HepG2 (cell line): ENCODE data around the gene TP73. TPM values are rescaled to one million over a fixed set of nuclear protein-coding genes. Genes with fewer than 3 reads are reported as not detected.

ENCODE experiments used
- ARHGAP35 ChIP-seq: sonication (generic); formaldehyde crosslinking; IDR thresholded peaks from 2 replicates; pipeline ENCODE4 v1.9.0; 2022; ENCODE audit warnings: mild to moderate bottlenecking, inconsistent platforms, moderate library complexity, missing genetic modification reagents, borderline replicate concordance
- DNMT1 ChIP-seq: sonication (generic); formaldehyde crosslinking; IDR thresholded peaks from 2 replicates; pipeline ENCODE4 v1.5.1; 2020; ENCODE audit warnings: mild to moderate bottlenecking, missing genetic modification reagents
- ELF3 ChIP-seq: IDR thresholded peaks from 2 replicates; pipeline ENCODE4 v1.6.1; 2016; ENCODE audit warnings: missing genetic modification reagents, missing compliant biosample characterization
- JUN ChIP-seq: sonication (generic); formaldehyde crosslinking; IDR thresholded peaks from 2 replicates; pipeline ENCODE4 v1.4.0; 2020; ENCODE audit warnings: mild to moderate bottlenecking, missing genetic modification reagents
- SALL1 ChIP-seq: sonication (generic); formaldehyde crosslinking; IDR thresholded peaks from 2 replicates; pipeline ENCODE4 v1.8.0; 2022; ENCODE audit warnings: mild to moderate bottlenecking, missing genetic modification reagents
- SAP130 ChIP-seq: IDR thresholded peaks from 2 replicates; pipeline ENCODE4 v1.6.1; 2016; ENCODE audit warnings: low read depth
- SP5 ChIP-seq: IDR thresholded peaks from 2 replicates; pipeline ENCODE4 v1.6.1; 2016; ENCODE audit warnings: low read depth, borderline replicate concordance
- ZFP36L2 ChIP-seq: sonication (generic); formaldehyde crosslinking; IDR thresholded peaks from 2 replicates; pipeline ENCODE4 v1.4.0; 2020; ENCODE audit warnings: missing genetic modification reagents
- ZFYVE20 ChIP-seq: sonication (generic); formaldehyde crosslinking; IDR thresholded peaks from 2 replicates; pipeline ENCODE4 v1.8.0; 2023; ENCODE audit warnings: low read depth, mild to moderate bottlenecking, moderate library complexity, missing genetic modification reagents, borderline replicate concordance
- ZNF101 ChIP-seq: sonication (generic); formaldehyde crosslinking; IDR thresholded peaks from 2 replicates; pipeline ENCODE4 v1.4.0; 2020; ENCODE audit warnings: mild to moderate bottlenecking, low read depth, missing genetic modification reagents, borderline replicate concordance
- ZNF256 ChIP-seq: sonication (generic); formaldehyde crosslinking; conservative IDR thresholded peaks from 2 replicates; pipeline ENCODE4 v1.4.0; 2020; ENCODE audit warnings: missing genetic modification reagents
- ZNF260 ChIP-seq: sonication (generic); formaldehyde crosslinking; IDR thresholded peaks from 2 replicates; pipeline ENCODE4 v1.4.0; 2020; ENCODE audit warnings: missing genetic modification reagents, low read depth, mild to moderate bottlenecking, borderline replicate concordance
- ZNF543 ChIP-seq: sonication (generic); formaldehyde crosslinking; IDR thresholded peaks from 2 replicates; pipeline ENCODE4 v1.4.0; 2020; ENCODE audit warnings: mild to moderate bottlenecking, missing genetic modification reagents
- ZNF839 ChIP-seq: sonication (generic); formaldehyde crosslinking; IDR thresholded peaks from 2 replicates; pipeline ENCODE4 v1.4.0; 2020; ENCODE audit warnings: missing genetic modification reagents, mild to moderate bottlenecking, borderline replicate concordance
- ZSCAN21 ChIP-seq: sonication (generic); formaldehyde crosslinking; IDR thresholded peaks from 2 replicates; pipeline ENCODE4 v1.8.0; 2022; ENCODE audit warnings: mild to moderate bottlenecking, missing genetic modification reagents, moderate library complexity, borderline replicate concordance
- polyA plus RNA-seq, 8 experiments: library from polyadenylated mRNA; depleted of rRNA in 3 of 8; stranded (reverse) in 7 of 8; unstranded in 1 of 8; fragments of >200 nt; fragmentation: Illumina TruSeq in 4 of 8; extraction: Trizol in 4 of 8; gene quantifications; 2 replicates each; pipeline versions ENCODE4 v1.2.1 to v1.2.3, GENCODE V29; 2011 to 2016; ENCODE audit warnings: low read depth in 4 of 8, missing spikeins in 1 of 8, mixed read lengths in 1 of 8; ENCODE audit not compliant: insufficient read depth in 1 of 8
- total RNA-seq, 5 experiments: library from RNA; depleted of rRNA; stranded (reverse); fragments of >200 nt; fragmentation: Illumina TruSeq; extraction: Trizol; gene quantifications; 2 replicates each; pipeline ENCODE4 v1.2.3, GENCODE V29; 2016; ENCODE audit warnings: low read depth in 1 of 5
- TF ChIP-seq, protein P1 (sequence below): IDR thresholded peaks from 2 replicates; pipeline ENCODE4 v1.6.1; 2016; ENCODE audit warnings: low read depth, control low read depth
- TF ChIP-seq, protein P2 (sequence below): sonication (generic); formaldehyde crosslinking; IDR thresholded peaks from 2 replicates; pipeline ENCODE4 v1.8.1; 2023; ENCODE audit warnings: missing genetic modification reagents, mild to moderate bottlenecking, borderline replicate concordance
- TF ChIP-seq, protein P3 (sequence below): sonication (generic); formaldehyde crosslinking; IDR thresholded peaks from 2 replicates; pipeline ENCODE4 v1.4.0; 2020; ENCODE audit warnings: mild to moderate bottlenecking, missing genetic modification reagents
- TF ChIP-seq, protein P4 (sequence below): sonication (generic); formaldehyde crosslinking; IDR thresholded peaks from 2 replicates; pipeline ENCODE4 v1.4.0; 2020; ENCODE audit warnings: mild to moderate bottlenecking, missing genetic modification reagents

TP73 gene
- total and polyA plus RNA-seq, 2 of the 13 experiments (the other 11 are each of a cell fraction or from before 2014, with no cell fraction given), result 0.49 to 1.1 TPM

DNA sequence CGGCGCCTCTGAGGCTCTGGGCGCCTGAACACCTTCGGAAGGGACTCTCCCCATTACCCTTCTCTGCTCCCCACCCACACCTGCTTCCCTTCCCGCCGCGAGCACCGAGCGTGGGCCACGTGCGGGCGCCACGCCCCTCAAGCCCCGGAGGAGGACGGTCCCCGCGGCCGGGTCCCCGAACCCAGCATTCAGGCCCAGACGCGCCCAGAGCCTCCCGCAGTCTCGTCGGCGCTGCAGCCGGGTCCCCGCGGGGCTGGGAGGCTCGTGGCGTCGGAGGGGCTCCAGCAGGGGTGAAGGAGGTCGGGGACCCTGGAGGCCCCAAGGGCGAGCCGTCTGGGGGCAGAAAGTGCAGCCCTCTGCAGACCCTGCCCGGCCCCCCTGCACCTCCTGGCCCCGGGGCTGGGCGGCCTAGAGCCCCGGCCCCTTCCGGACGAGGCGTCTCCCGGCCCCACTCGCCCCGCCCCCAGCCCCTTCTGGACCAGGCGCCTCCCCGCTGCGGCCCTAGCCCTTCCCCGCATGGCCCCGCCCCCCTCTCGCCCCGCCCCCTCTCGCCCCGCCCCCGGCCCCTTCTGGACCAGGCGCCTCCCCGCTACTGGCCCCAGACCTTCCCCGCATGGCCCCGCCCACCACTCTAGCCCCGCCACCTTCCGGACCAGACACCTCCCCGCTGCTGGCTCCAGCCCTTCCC is 119.9 kb downstream of the TP73 start (continued):
- TF ChIP-seq SAP130 (CRISPR knock-in tag) (peak; percentile 82), ELF3 (no peak), ZNF260 (CRISPR knock-in tag) (0 out of 2 replicates have a peak, but pooled peaks have one; percentile 49), ZNF101 (CRISPR knock-in tag) (no peak), ZNF543 (CRISPR knock-in tag) (0 out of 2 replicates have a peak, but pooled peaks have one; percentile 28), ZSCAN21 (CRISPR knock-in tag) (peak; percentile 59; the same call in 1 of the 2 replicates), SALL1 (peak; percentile 26), DNMT1 (CRISPR knock-in tag) (no peak), ZNF256 (CRISPR knock-in tag) (no peak), ZFP36L2 (CRISPR knock-in tag) (no peak), SP5 (CRISPR knock-in tag) (peak; percentile 46; the same call in 1 of the 2 replicates), JUN (CRISPR knock-in tag) (no peak), ZNF839 (CRISPR knock-in tag) (no peak), ARHGAP35 (peak; percentile 38; the same call in 1 of the 2 replicates), ZFYVE20 (CRISPR knock-in tag) (no peak)
- TF ChIP-seq, protein P1, sequence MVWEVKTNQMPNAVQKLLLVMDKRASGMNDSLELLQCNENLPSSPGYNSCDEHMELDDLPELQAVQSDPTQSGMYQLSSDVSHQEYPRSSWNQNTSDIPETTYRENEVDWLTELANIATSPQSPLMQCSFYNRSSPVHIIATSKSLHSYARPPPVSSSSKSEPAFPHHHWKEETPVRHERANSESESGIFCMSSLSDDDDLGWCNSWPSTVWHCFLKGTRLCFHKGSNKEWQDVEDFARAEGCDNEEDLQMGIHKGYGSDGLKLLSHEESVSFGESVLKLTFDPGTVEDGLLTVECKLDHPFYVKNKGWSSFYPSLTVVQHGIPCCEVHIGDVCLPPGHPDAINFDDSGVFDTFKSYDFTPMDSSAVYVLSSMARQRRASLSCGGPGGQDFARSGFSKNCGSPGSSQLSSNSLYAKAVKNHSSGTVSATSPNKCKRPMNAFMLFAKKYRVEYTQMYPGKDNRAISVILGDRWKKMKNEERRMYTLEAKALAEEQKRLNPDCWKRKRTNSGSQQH, result no peak
- TF ChIP-seq, protein P2, sequence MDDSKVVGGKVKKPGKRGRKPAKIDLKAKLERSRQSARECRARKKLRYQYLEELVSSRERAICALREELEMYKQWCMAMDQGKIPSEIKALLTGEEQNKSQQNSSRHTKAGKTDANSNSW (CRISPR knock-in tag), result no peak
- TF ChIP-seq, protein P3, sequence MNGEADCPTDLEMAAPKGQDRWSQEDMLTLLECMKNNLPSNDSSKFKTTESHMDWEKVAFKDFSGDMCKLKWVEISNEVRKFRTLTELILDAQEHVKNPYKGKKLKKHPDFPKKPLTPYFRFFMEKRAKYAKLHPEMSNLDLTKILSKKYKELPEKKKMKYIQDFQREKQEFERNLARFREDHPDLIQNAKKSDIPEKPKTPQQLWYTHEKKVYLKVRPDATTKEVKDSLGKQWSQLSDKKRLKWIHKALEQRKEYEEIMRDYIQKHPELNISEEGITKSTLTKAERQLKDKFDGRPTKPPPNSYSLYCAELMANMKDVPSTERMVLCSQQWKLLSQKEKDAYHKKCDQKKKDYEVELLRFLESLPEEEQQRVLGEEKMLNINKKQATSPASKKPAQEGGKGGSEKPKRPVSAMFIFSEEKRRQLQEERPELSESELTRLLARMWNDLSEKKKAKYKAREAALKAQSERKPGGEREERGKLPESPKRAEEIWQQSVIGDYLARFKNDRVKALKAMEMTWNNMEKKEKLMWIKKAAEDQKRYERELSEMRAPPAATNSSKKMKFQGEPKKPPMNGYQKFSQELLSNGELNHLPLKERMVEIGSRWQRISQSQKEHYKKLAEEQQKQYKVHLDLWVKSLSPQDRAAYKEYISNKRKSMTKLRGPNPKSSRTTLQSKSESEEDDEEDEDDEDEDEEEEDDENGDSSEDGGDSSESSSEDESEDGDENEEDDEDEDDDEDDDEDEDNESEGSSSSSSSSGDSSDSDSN (CRISPR knock-in tag), result peak; percentile 78; the same call in 1 of the 2 replicates
- TF ChIP-seq, protein P4, sequence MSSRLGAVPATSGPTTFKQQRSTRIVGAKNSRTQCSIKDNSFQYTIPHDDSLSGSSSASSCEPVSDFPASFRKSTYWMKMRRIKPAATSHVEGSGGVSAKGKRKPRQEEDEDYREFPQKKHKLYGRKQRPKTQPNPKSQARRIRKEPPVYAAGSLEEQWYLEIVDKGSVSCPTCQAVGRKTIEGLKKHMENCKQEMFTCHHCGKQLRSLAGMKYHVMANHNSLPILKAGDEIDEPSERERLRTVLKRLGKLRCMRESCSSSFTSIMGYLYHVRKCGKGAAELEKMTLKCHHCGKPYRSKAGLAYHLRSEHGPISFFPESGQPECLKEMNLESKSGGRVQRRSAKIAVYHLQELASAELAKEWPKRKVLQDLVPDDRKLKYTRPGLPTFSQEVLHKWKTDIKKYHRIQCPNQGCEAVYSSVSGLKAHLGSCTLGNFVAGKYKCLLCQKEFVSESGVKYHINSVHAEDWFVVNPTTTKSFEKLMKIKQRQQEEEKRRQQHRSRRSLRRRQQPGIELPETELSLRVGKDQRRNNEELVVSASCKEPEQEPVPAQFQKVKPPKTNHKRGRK, result no peak
